ENCODE results near the gene CDK5R1. TPM values are rescaled to one million over a fixed set of nuclear protein-coding genes. Genes with fewer than 3 reads are reported as not detected.

The CDK5R1 gene
- polyA plus RNA-seq, 3 donors = 0.44 to 1.0 (median 0.48) TPM

DNA sequence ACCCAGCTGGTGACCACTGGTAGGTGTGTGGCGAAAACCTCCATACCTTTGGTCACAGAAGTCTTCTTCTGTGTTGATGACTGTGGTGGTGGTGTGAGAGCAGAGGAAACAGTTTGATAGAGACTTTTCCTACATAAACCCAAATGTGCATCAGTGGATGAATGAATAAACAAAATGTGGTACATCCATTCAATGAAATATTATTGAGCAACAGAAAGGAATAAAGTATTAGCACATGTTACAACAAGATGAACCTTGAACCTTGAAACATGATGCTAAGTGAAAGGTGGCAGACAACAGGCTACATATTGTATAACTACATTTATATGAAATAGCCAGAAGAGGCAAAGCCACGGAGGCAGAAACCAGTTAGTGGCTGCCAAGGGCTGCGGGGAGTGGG, 15.2 kb downstream of the CDK5R1 start:
- H3K4me2 ChIP-seq (replicated peaks; ENCODE audit: extremely low read depth, low read length, poor library complexity, severe bottlenecking) = no peak overlapping the region
- peak overlapping the region; percentile 85 to 90 for H3K27ac ChIP-seq (ENCODE audit: low read depth in 1 of 2, low read length in 2 of 2)
- Mint-ChIP-seq H3K27me3 (ENCODE audit: low read depth in 3 of 3) (peaks cover 0 to 6% (median 0%) of the 10 kb centered on the region in 3 donors), H3K9me3 (no peaks in the 10 kb centered on the region), H3K4me3 (no peak overlapping the region), H3K27ac (peak overlapping the region in 5 of 7 donors; percentile 74 to 94 (median 87)), H3K36me3 (peaks cover 11 to 12% of the 10 kb centered on the region in 2 donors), H3K4me1 (peaks cover 54% of the 10 kb centered on the region)
- no peak for DNase-seq
- H3K9me3 ChIP-seq (replicated peaks in 1 of 2; ENCODE audit: control insufficient read depth in 1 of 2, insufficient read depth in 1 of 2, low read length in 2 of 2) = no peaks in the 10 kb centered on the region
- TF ChIP-seq, protein P1, sequence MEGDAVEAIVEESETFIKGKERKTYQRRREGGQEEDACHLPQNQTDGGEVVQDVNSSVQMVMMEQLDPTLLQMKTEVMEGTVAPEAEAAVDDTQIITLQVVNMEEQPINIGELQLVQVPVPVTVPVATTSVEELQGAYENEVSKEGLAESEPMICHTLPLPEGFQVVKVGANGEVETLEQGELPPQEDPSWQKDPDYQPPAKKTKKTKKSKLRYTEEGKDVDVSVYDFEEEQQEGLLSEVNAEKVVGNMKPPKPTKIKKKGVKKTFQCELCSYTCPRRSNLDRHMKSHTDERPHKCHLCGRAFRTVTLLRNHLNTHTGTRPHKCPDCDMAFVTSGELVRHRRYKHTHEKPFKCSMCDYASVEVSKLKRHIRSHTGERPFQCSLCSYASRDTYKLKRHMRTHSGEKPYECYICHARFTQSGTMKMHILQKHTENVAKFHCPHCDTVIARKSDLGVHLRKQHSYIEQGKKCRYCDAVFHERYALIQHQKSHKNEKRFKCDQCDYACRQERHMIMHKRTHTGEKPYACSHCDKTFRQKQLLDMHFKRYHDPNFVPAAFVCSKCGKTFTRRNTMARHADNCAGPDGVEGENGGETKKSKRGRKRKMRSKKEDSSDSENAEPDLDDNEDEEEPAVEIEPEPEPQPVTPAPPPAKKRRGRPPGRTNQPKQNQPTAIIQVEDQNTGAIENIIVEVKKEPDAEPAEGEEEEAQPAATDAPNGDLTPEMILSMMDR (IDR thresholded peaks at IDR 0.05) = no peak
- peaks cover 41 to 53% of the 10 kb centered on the region in 2 donors for H3K4me1 ChIP-seq (ENCODE audit: control insufficient read depth in 1 of 2, insufficient read depth in 2 of 2, low read length in 2 of 2)
- intact Hi-C loops (cut with micrococcal nuclease) = no loop called here
- no peak overlapping the region for H3K4me3 ChIP-seq (replicated peaks in 1 of 3; ENCODE audit: low read depth in 2 of 3, low read length in 3 of 3)
- no peak overlapping the region for H2AFZ ChIP-seq (ENCODE audit: insufficient read depth, low read depth, low read length, poor library complexity, severe bottlenecking)
- H3K9ac ChIP-seq (ENCODE audit: insufficient read depth, low read length, poor library complexity, severe bottlenecking) = no peak overlapping the region
- no CpG with 5 or more reads among the region's 3 CpGs for WGBS (ENCODE audit: insufficient coverage)
- H3K27me3 ChIP-seq (ENCODE audit: control insufficient read depth in 2 of 2, insufficient read depth in 2 of 2, low read length in 2 of 2) = no peaks in the 10 kb centered on the region
- H3K36me3 ChIP-seq (replicated peaks in 1 of 2; ENCODE audit: control insufficient read depth in 1 of 2, insufficient read depth in 2 of 2, low read length in 2 of 2) = no peaks in the 10 kb centered on the region
- H4K20me1 ChIP-seq (ENCODE audit: insufficient read depth, low read length) = no peaks in the 10 kb centered on the region
- no peaks in the 10 kb centered on the region for H3K79me2 ChIP-seq (ENCODE audit: insufficient read depth, low read length)

DNA sequence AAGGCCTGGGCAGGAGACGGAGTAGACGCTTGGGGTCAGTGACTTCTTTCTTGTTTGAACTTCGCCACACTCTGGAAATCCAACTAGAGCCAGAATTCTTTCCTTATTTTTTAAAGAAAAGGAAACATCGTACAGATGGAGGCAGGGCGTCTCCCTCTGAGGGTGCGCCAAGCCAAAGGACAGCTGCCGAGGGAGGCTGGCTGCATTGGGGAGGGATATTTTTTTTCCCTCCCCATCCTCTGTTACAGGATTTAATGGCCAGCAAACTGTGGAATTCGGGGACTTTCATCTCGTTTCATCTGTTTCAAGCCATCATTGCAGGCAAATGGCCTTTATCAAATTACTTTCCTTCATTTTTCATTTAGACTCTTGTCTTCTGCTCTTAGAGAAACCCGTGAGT, 15.9 kb downstream of the CDK5R1 start:
- Histone ChIP-seq H3K4me2 (replicated peaks; ENCODE audit: extremely low read depth, low read length, poor library complexity, severe bottlenecking) (peak overlapping the region; percentile 72), H3K9me3 (replicated peaks in 1 of 2; ENCODE audit: control insufficient read depth in 1 of 2, insufficient read depth in 1 of 2, low read length in 2 of 2) (no peaks in the 10 kb centered on the region), H4K20me1 (ENCODE audit: insufficient read depth, low read length) (no peaks in the 10 kb centered on the region), H3K27ac (ENCODE audit: low read depth in 1 of 2, low read length in 2 of 2) (peak overlapping the region; percentile 85 to 90), H3K9ac (ENCODE audit: insufficient read depth, low read length, poor library complexity, severe bottlenecking) (peak overlapping the region; percentile 56), H3K79me2 (ENCODE audit: insufficient read depth, low read length) (no peaks in the 10 kb centered on the region), H3K4me1 (ENCODE audit: control insufficient read depth in 1 of 2, insufficient read depth in 2 of 2, low read length in 2 of 2) (peaks cover 41 to 46% of the 10 kb centered on the region in 2 donors), H3K36me3 (replicated peaks in 1 of 2; ENCODE audit: control insufficient read depth in 1 of 2, insufficient read depth in 2 of 2, low read length in 2 of 2) (no peaks in the 10 kb centered on the region), H3K4me3 (replicated peaks in 1 of 3; ENCODE audit: low read depth in 2 of 3, low read length in 3 of 3) (peak overlapping the region in 1 of 3 experiments; percentile 66), H3K27me3 (ENCODE audit: control insufficient read depth in 2 of 2, insufficient read depth in 2 of 2, low read length in 2 of 2) (no peaks in the 10 kb centered on the region), H2AFZ (ENCODE audit: insufficient read depth, low read depth, low read length, poor library complexity, severe bottlenecking) (no peak overlapping the region)
- intact Hi-C loops (cut with micrococcal nuclease) = no loop called here
- H3K9me3 Mint-ChIP-seq = no peaks in the 10 kb centered on the region
- TF ChIP-seq, protein P1 (IDR thresholded peaks at IDR 0.05) = no peak
- no peak for DNase-seq
- H3K4me1 Mint-ChIP-seq = peaks cover 49% of the 10 kb centered on the region
- H3K36me3 Mint-ChIP-seq = peaks cover 11% of the 10 kb centered on the region in 2 donors
- WGBS (ENCODE audit: insufficient coverage) = 81% methylated on average over 2 of the region's 10 CpGs
- peaks cover 0 to 7% (median 0%) of the 10 kb centered on the region in 3 donors for H3K27me3 Mint-ChIP-seq (ENCODE audit: low read depth in 3 of 3)
- peak overlapping the region; percentile 87 to 96 (median 94) for H3K27ac Mint-ChIP-seq
- H3K4me3 Mint-ChIP-seq = peak overlapping the region; percentile 60 to 81

Measured in CD14-positive monocyte (primary cell).